Activated CD4-positive, alpha-beta memory T cell treated with anti-CD3 and anti-CD28 coated beads, Interleukin-2, amount 10 ng/mL, durations not matched to agents 7 days and 5 days (primary cell): ENCODE data around the gene GPR26. TPM values are rescaled to one million over a fixed set of nuclear protein-coding genes. Genes with fewer than 3 reads are reported as not detected.

Experiments
- CTCF ChIA-PET: fragments of 350-600 bp; sonication (Branson Sonifier 250); formaldehyde crosslinking; loops from one replicate; lab custom pipeline; 2021; ENCODE audit warnings: antibody characterized with exemption, inconsistent platforms; lab: Charles Lee
- POLR2A ChIA-PET: fragments of 350-600 bp; sonication (Branson Sonifier 250); formaldehyde crosslinking; loops from one replicate; lab custom pipeline; 2021; ENCODE audit warnings: antibody characterized with exemption; lab: Charles Lee
- DNase-seq: peaks from one replicate; pipeline ENCODE4 v3.0.0-alpha.2; 2020
- H3K27ac Mint-ChIP-seq: one replicate; pipeline ENCODE4 v1.8.0; 2021; ENCODE audit warnings: mild to moderate bottlenecking, mixed read lengths
- H3K27me3 Mint-ChIP-seq: one replicate; pipeline ENCODE4 v1.8.0; 2021; ENCODE audit warnings: mixed read lengths
- H3K36me3 Mint-ChIP-seq: one replicate; pipeline ENCODE4 v1.8.0; 2021; ENCODE audit warnings: low read depth, mixed read lengths
- H3K4me1 Mint-ChIP-seq: one replicate; pipeline ENCODE4 v1.8.0; 2021; ENCODE audit warnings: mixed read lengths
- H3K4me3 Mint-ChIP-seq: one replicate; pipeline ENCODE4 v1.8.0; 2021; ENCODE audit warnings: mild to moderate bottlenecking, mixed read lengths
- H3K9me3 Mint-ChIP-seq: one replicate; pipeline ENCODE4 v1.8.0; 2021; ENCODE audit warnings: mixed read lengths
- total RNA-seq, 2 experiments: library from RNA; stranded (reverse); gene quantifications; one replicate each; pipeline ENCODE4 v1.2.3, GENCODE V29; 2021

The GPR26 gene
- total RNA-seq = not detected

- ChIA-PET CTCF (no interaction called here), POLR2A (no interaction called here)
- no peaks in the 10 kb centered on the region for H3K36me3 Mint-ChIP-seq
- no peaks in the 10 kb centered on the region for H3K4me1 Mint-ChIP-seq
- H3K4me3 Mint-ChIP-seq = no peak within 1 kb of the TSS
- peaks cover 2% of the 10 kb centered on the region for H3K9me3 Mint-ChIP-seq
- no peak within 1 kb of the TSS for H3K27ac Mint-ChIP-seq
- DNase-seq = no peak
- H3K27me3 Mint-ChIP-seq = peaks cover 7% of the 10 kb centered on the region
These were observed at the start of gene GPR26 for GRCh38 chr10:123666318-123667236. TSS of gene GPR26 (plus strand) at chr10:123666355. CDS start at chr10:123666408, 53 bp downstream.

- Mint-ChIP-seq H3K36me3 (no peaks in the 10 kb centered on the region), H3K27ac (no peak overlapping the region), H3K4me3 (no peak overlapping the region), H3K9me3 (no peaks in the 10 kb centered on the region), H3K4me1 (no peaks in the 10 kb centered on the region), H3K27me3 (no peaks in the 10 kb centered on the region)
- DNase-seq = no peak
- CTCF ChIA-PET = no interaction called here
- POLR2A ChIA-PET = no interaction called here
These were observed 47.9 kb upstream of the GPR26 start for GRCh38 chr10:123618224-123618623.

GRCh38 chr10:123619067-123619855, 46.9 kb upstream of the GPR26 start:
- Mint-ChIP-seq H3K36me3 (no peaks in the 10 kb centered on the region), H3K4me3 (no peak overlapping the region), H3K9me3 (no peaks in the 10 kb centered on the region), H3K27me3 (no peaks in the 10 kb centered on the region), H3K4me1 (no peaks in the 10 kb centered on the region), H3K27ac (no peak overlapping the region)
- ChIA-PET POLR2A (no interaction called here), CTCF (no interaction called here)
- DNase-seq = no peak

- H3K36me3 Mint-ChIP-seq = no peaks in the 10 kb centered on the region
- no peaks in the 10 kb centered on the region for H3K9me3 Mint-ChIP-seq
- no peak for DNase-seq
- ChIA-PET POLR2A (no interaction called here), CTCF (no interaction called here)
- H3K27ac Mint-ChIP-seq = no peak overlapping the region
- H3K4me1 Mint-ChIP-seq = no peaks in the 10 kb centered on the region
- no peaks in the 10 kb centered on the region for H3K27me3 Mint-ChIP-seq
- no peak overlapping the region for H3K4me3 Mint-ChIP-seq
These were observed 45.5 kb upstream of the GPR26 start for GRCh38 chr10:123620621-123621020.

- no peak overlapping the region for H3K4me3 Mint-ChIP-seq
- no peak for DNase-seq
- H3K36me3 Mint-ChIP-seq = no peaks in the 10 kb centered on the region
- ChIA-PET CTCF (no interaction called here), POLR2A (no interaction called here)
- no peaks in the 10 kb centered on the region for H3K4me1 Mint-ChIP-seq
- H3K9me3 Mint-ChIP-seq = no peaks in the 10 kb centered on the region
- H3K27ac Mint-ChIP-seq = no peak overlapping the region
- no peaks in the 10 kb centered on the region for H3K27me3 Mint-ChIP-seq
These were observed 44.7 kb upstream of the GPR26 start for GRCh38 chr10:123621492-123621891.

- Mint-ChIP-seq H3K36me3 (no peaks in the 10 kb centered on the region), H3K4me1 (no peaks in the 10 kb centered on the region), H3K9me3 (no peaks in the 10 kb centered on the region), H3K4me3 (no peak overlapping the region), H3K27me3 (no peaks in the 10 kb centered on the region), H3K27ac (no peak overlapping the region)
- POLR2A ChIA-PET = no interaction called here
- CTCF ChIA-PET = no interaction called here
- DNase-seq = no peak
These were observed 44.2 kb upstream of the GPR26 start for GRCh38 chr10:123621916-123622315.

- Mint-ChIP-seq H3K4me3 (no peak overlapping the region), H3K36me3 (no peaks in the 10 kb centered on the region), H3K27ac (no peak overlapping the region), H3K27me3 (no peaks in the 10 kb centered on the region), H3K9me3 (no peaks in the 10 kb centered on the region), H3K4me1 (no peaks in the 10 kb centered on the region)
- ChIA-PET CTCF (no interaction called here), POLR2A (no interaction called here)
- DNase-seq = no peak
These were observed 43.8 kb upstream of the GPR26 start for GRCh38 chr10:123622381-123622780.

GRCh38 chr10:123624086-123624485, 42.1 kb upstream of the GPR26 start:
- Mint-ChIP-seq H3K27me3 (no peaks in the 10 kb centered on the region), H3K27ac (no peak overlapping the region), H3K4me3 (no peak overlapping the region), H3K4me1 (no peaks in the 10 kb centered on the region), H3K9me3 (no peaks in the 10 kb centered on the region), H3K36me3 (no peaks in the 10 kb centered on the region)
- ChIA-PET CTCF (no interaction called here), POLR2A (no interaction called here)
- DNase-seq = no peak

GRCh38 chr10:123633106-123633505, 33.0 kb upstream of the GPR26 start:
- POLR2A ChIA-PET = no interaction called here
- no peaks in the 10 kb centered on the region for H3K4me1 Mint-ChIP-seq
- CTCF ChIA-PET = no interaction called here
- H3K27me3 Mint-ChIP-seq = no peaks in the 10 kb centered on the region
- no peak for DNase-seq
- H3K9me3 Mint-ChIP-seq = no peaks in the 10 kb centered on the region
- no peaks in the 10 kb centered on the region for H3K36me3 Mint-ChIP-seq
- no peak overlapping the region for H3K27ac Mint-ChIP-seq
- H3K4me3 Mint-ChIP-seq = no peak overlapping the region

- no peak for DNase-seq
- Mint-ChIP-seq H3K4me1 (no peaks in the 10 kb centered on the region), H3K9me3 (no peaks in the 10 kb centered on the region), H3K4me3 (no peak overlapping the region), H3K27me3 (no peaks in the 10 kb centered on the region), H3K36me3 (no peaks in the 10 kb centered on the region), H3K27ac (no peak overlapping the region)
- ChIA-PET CTCF (no interaction called here), POLR2A (no interaction called here)
These were observed 32.5 kb upstream of the GPR26 start for GRCh38 chr10:123633636-123634035.

- Mint-ChIP-seq H3K36me3 (no peaks in the 10 kb centered on the region), H3K27ac (no peak overlapping the region), H3K4me3 (no peak overlapping the region), H3K4me1 (no peaks in the 10 kb centered on the region), H3K27me3 (no peaks in the 10 kb centered on the region), H3K9me3 (no peaks in the 10 kb centered on the region)
- ChIA-PET CTCF (no interaction called here), POLR2A (no interaction called here)
- DNase-seq = no peak
These were observed 31.9 kb upstream of the GPR26 start for GRCh38 chr10:123634221-123634620.

GRCh38 chr10:123635131-123635530, 31.0 kb upstream of the GPR26 start:
- DNase-seq = no peak
- no peaks in the 10 kb centered on the region for H3K27me3 Mint-ChIP-seq
- ChIA-PET POLR2A (no interaction called here), CTCF (no interaction called here)
- no peak overlapping the region for H3K27ac Mint-ChIP-seq
- H3K36me3 Mint-ChIP-seq = no peaks in the 10 kb centered on the region
- no peaks in the 10 kb centered on the region for H3K9me3 Mint-ChIP-seq
- no peaks in the 10 kb centered on the region for H3K4me1 Mint-ChIP-seq
- no peak overlapping the region for H3K4me3 Mint-ChIP-seq

GRCh38 chr10:123635745-123636144, 30.4 kb upstream of the GPR26 start:
- H3K4me3 Mint-ChIP-seq = no peak overlapping the region
- no peaks in the 10 kb centered on the region for H3K36me3 Mint-ChIP-seq
- H3K9me3 Mint-ChIP-seq = no peaks in the 10 kb centered on the region
- no peaks in the 10 kb centered on the region for H3K27me3 Mint-ChIP-seq
- DNase-seq = no peak
- H3K4me1 Mint-ChIP-seq = no peaks in the 10 kb centered on the region
- ChIA-PET POLR2A (no interaction called here), CTCF (no interaction called here)
- no peak overlapping the region for H3K27ac Mint-ChIP-seq
